Measurements from ENCODE around the gene ADGRE1.

DNA sequence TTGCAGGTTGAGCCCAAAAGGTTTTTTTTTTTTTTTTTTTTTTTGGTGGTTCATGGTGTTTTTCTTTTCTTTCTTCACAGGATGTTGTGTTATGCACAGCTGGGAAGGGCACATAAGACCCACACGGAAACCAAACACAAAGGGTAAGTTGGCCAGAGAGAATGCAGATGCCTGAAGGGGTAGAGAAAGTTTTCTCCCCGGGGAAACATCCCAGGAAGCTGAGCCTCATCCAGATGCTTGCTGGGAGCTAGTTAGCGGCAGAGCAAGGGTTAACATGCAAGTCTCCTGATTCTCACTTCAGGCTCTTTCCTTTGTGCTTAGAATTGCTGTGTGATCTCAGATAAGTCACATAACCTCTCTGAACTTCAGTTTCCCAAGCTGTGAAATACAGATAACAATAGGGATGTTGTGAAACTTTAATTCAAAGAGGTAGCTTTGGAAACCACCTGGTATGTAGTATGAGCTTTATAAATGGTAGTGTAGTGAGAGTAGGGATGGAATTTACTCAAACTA is 3.1 kb downstream of the ADGRE1 start:
- TF ChIP-seq, protein P1, sequence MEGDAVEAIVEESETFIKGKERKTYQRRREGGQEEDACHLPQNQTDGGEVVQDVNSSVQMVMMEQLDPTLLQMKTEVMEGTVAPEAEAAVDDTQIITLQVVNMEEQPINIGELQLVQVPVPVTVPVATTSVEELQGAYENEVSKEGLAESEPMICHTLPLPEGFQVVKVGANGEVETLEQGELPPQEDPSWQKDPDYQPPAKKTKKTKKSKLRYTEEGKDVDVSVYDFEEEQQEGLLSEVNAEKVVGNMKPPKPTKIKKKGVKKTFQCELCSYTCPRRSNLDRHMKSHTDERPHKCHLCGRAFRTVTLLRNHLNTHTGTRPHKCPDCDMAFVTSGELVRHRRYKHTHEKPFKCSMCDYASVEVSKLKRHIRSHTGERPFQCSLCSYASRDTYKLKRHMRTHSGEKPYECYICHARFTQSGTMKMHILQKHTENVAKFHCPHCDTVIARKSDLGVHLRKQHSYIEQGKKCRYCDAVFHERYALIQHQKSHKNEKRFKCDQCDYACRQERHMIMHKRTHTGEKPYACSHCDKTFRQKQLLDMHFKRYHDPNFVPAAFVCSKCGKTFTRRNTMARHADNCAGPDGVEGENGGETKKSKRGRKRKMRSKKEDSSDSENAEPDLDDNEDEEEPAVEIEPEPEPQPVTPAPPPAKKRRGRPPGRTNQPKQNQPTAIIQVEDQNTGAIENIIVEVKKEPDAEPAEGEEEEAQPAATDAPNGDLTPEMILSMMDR (conservative IDR thresholded peaks at IDR 0.05; ENCODE audit: low read length): no peak
- TF ChIP-seq EZH2phosphoT487 (IDR thresholded peaks at IDR 0.05; ENCODE audit: borderline replicate concordance, low read depth, low read length): no peak

All from OCI-LY7 (cell line).